ENCODE results near the gene PATJ. TPM values are rescaled to one million over a fixed set of nuclear protein-coding genes. Genes with fewer than 3 reads are reported as not detected.
"Not testable (repeated sequence)": the region's sequence is repeated elsewhere in the genome, so short reads cannot be mapped to it uniquely, and the experiment has no call there.

PATJ gene
- total RNA-seq, 1 experiment from 2014 or later, result 72.2 TPM

DNA sequence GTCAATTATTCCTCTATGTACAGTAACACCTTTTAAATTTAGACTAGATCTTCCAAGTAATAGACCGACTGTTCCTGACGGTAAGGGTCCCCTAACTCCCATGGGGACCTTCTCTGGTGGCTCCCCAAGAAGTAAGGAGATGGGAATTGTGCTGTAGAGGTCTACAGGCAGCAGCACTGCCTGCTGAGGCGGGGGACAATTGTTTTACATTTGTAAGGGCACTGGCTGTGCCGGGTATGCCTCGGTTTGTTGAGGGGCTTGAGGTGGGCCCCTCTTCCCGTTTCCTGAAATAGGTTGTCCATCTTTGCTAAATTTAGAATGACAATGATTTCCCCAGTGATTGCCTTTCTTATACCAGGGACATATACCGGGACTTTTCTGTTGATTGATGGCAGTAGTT lies 439.3 kb downstream of the PATJ start:
- H3K4me3 Mint-ChIP-seq (ENCODE audit: low read depth, unreplicated experiment), result no peak overlapping the region
- H3K36me3 Mint-ChIP-seq (ENCODE audit: insufficient read depth, unreplicated experiment), result peaks cover 5% of the 10 kb centered on the region
- H3K27me3 Mint-ChIP-seq (ENCODE audit: unreplicated experiment), result peaks cover 19% of the 10 kb centered on the region
- intact Hi-C loops (cut with micrococcal nuclease; ENCODE audit: unreplicated experiment), result no loop called here
- no peak for DNase-seq
- no peaks in the 10 kb centered on the region for H3K4me1 Mint-ChIP-seq (ENCODE audit: low read depth, unreplicated experiment)
- TF ChIP-seq, protein P1, sequence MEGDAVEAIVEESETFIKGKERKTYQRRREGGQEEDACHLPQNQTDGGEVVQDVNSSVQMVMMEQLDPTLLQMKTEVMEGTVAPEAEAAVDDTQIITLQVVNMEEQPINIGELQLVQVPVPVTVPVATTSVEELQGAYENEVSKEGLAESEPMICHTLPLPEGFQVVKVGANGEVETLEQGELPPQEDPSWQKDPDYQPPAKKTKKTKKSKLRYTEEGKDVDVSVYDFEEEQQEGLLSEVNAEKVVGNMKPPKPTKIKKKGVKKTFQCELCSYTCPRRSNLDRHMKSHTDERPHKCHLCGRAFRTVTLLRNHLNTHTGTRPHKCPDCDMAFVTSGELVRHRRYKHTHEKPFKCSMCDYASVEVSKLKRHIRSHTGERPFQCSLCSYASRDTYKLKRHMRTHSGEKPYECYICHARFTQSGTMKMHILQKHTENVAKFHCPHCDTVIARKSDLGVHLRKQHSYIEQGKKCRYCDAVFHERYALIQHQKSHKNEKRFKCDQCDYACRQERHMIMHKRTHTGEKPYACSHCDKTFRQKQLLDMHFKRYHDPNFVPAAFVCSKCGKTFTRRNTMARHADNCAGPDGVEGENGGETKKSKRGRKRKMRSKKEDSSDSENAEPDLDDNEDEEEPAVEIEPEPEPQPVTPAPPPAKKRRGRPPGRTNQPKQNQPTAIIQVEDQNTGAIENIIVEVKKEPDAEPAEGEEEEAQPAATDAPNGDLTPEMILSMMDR (IDR thresholded peaks at IDR 0.05; ENCODE audit: unreplicated experiment), result no peak
- no TSS peak for BruUV-seq (replicated peaks)
- no peaks in the 10 kb centered on the region for H3K9me3 Mint-ChIP-seq (ENCODE audit: low read depth, unreplicated experiment)
- CTCF ChIA-PET, result no interaction called here
- H3K27ac Mint-ChIP-seq (ENCODE audit: unreplicated experiment), result no peak overlapping the region

DNA sequence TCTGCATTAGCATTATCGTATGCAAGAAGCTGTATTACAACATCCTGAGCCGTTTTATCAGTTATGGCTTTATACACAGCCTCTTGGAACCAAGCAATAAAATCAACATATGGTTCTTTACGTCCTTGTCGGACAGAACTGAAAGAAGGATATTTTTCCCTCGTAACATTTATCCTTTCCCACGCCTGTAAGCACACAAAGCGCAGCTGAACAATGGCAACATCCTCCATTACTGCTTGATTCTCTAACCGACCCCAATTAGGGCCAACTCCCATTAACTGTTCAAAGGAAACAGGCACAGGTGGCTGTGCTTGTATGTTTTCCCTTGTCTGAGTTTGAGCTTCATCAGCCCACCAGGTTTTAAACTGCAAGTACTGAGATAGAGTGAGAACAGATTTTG lies 439.9 kb downstream of the PATJ start:
- H3K27ac Mint-ChIP-seq (ENCODE audit: unreplicated experiment); H3K36me3 Mint-ChIP-seq (ENCODE audit: insufficient read depth, unreplicated experiment); intact Hi-C loops (cut with micrococcal nuclease; ENCODE audit: unreplicated experiment); DNase-seq; H3K4me3 Mint-ChIP-seq (ENCODE audit: low read depth, unreplicated experiment); H3K4me1 Mint-ChIP-seq (ENCODE audit: low read depth, unreplicated experiment); H3K9me3 Mint-ChIP-seq (ENCODE audit: low read depth, unreplicated experiment); BruUV-seq (replicated peaks); CTCF ChIA-PET: not testable (repeated sequence)
- H3K27me3 Mint-ChIP-seq (ENCODE audit: unreplicated experiment), result peaks cover 19% of the 10 kb centered on the region

DNA sequence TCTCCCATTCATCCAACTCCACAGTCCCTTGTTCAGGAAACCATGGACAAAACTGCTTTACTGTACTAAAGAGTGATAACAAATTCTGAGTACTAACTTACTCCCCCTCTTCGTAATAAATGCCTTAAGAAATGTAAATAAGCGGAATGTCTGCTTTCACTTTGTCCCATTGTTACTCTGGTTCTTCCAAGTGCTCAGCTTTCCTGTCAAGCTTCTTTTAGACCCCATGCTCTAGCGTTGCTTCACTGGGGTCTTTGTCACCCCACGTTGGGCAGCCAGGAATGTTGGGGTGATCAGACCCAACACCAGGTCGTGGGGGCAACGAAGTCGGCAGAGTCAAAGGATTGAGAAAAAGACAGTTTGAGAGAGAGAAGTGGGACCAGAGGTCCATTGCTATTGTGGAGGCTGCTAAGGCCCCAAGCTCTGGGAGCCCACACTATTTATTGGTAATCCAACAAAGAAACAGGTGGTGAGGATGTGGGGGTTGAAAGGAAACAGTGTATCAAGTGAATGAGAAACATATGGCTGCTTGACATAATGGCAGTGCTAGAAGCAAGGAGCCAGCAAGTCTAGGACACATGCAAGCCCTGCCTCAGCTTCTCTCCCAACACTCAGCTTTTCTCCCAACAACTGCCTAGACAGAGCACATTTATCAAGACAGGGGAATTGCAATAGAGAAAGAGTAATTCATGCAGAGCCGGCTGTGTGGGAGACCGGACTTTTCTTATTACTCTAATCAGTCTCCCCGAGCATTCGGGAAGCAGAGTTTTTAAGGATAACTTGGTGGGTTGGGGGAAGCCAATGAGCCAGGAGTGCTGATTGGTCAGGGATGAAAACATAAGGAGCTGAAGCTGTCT lies 441.1 kb downstream of the PATJ start:
- H3K36me3 Mint-ChIP-seq (ENCODE audit: insufficient read depth, unreplicated experiment); H3K9me3 Mint-ChIP-seq (ENCODE audit: low read depth, unreplicated experiment); BruUV-seq (replicated peaks); intact Hi-C loops (cut with micrococcal nuclease; ENCODE audit: unreplicated experiment); H3K4me3 Mint-ChIP-seq (ENCODE audit: low read depth, unreplicated experiment); CTCF ChIA-PET; H3K27ac Mint-ChIP-seq (ENCODE audit: unreplicated experiment); H3K4me1 Mint-ChIP-seq (ENCODE audit: low read depth, unreplicated experiment); DNase-seq: not testable (repeated sequence)
- peaks cover 19% of the 10 kb centered on the region for H3K27me3 Mint-ChIP-seq (ENCODE audit: unreplicated experiment)

DNA sequence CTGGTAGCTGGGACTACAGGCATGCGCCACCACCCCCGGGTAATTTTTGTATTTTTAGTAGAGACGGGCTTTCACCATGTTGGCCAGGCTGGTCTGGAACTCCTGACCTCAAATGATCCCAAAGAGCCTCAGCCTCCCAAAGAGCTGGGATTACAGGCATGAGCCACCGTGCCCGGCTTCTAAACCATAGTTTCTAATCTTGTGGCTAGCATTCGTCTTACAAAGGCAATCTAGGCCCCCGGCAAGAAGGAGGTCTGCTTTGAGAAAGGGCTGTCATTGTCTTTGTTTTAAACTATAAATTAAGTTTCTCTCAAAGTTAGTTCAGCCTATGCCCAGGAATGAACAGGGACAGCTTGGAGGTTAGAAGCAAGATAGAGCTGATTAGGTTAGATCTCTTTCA lies 442.1 kb downstream of the PATJ start:
- DNase-seq, result no peak
- no TSS peak for BruUV-seq (replicated peaks)
- intact Hi-C loops (cut with micrococcal nuclease; ENCODE audit: unreplicated experiment), result no loop called here
- Mint-ChIP-seq H3K4me1 (ENCODE audit: low read depth, unreplicated experiment) (no peaks in the 10 kb centered on the region), H3K27ac (ENCODE audit: unreplicated experiment) (no peak overlapping the region), H3K4me3 (ENCODE audit: low read depth, unreplicated experiment) (no peak overlapping the region), H3K9me3 (ENCODE audit: low read depth, unreplicated experiment) (no peaks in the 10 kb centered on the region), H3K27me3 (ENCODE audit: unreplicated experiment) (peaks cover 19% of the 10 kb centered on the region), H3K36me3 (ENCODE audit: insufficient read depth, unreplicated experiment) (peaks cover 5% of the 10 kb centered on the region)
- CTCF ChIA-PET, result interaction anchor here (0.7 to 1.3 kb wide), 2 partner anchors 8 to 387 kb away, joined by 3 read pairs; no protein-coding TSS in a partner anchor
- TF ChIP-seq, protein P1 (IDR thresholded peaks at IDR 0.05; ENCODE audit: unreplicated experiment), result no peak

DNA sequence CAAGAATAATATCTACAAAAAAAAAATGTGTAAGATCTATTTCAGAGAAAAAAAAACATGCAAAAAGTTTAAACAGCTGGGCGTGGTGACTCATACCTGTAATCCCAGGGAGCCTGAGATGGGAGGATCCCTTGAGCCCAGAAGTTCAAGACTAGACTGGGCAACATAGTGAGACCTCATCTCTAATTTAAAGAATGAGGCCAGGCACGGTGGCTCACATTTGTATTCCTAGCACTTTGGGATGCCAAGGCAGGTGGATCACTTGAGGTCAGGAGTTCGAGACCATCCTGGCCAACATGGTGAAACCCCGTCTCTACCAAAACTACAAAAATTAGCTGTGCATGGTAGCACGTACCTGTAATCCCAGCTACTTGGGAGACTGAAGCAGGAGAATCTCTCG lies 443.0 kb downstream of the PATJ start:
- H3K27me3 Mint-ChIP-seq (ENCODE audit: unreplicated experiment), result peaks cover 19% of the 10 kb centered on the region
- H3K9me3 Mint-ChIP-seq (ENCODE audit: low read depth, unreplicated experiment); H3K4me3 Mint-ChIP-seq (ENCODE audit: low read depth, unreplicated experiment); DNase-seq; H3K27ac Mint-ChIP-seq (ENCODE audit: unreplicated experiment); H3K36me3 Mint-ChIP-seq (ENCODE audit: insufficient read depth, unreplicated experiment); BruUV-seq (replicated peaks); H3K4me1 Mint-ChIP-seq (ENCODE audit: low read depth, unreplicated experiment); intact Hi-C loops (cut with micrococcal nuclease; ENCODE audit: unreplicated experiment): not testable (repeated sequence)
- CTCF ChIA-PET, result interaction anchor here (1.3 kb wide), 1 partner anchor 9 kb away, joined by 3 read pairs; no protein-coding TSS in a partner anchor

DNA sequence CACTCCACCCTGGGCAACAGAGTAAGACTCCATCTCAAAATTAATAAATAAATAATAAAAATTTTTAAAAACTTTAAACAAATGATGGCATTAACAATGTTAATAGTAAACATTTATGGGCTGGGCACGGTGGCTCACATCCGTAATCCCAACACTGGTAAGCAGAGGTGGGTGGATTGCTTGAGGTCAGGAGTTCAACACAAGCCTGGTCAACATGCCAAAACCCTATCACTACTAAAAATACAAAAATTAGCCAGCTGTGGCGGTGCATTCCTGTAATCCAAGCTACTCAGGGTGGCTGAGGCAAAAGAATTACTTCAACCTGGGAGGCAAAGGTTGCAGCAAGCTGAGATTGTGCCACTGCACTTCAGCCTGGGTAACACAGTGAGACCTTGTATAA lies 443.4 kb downstream of the PATJ start:
- Mint-ChIP-seq H3K27me3 (ENCODE audit: unreplicated experiment) (peaks cover 19% of the 10 kb centered on the region), H3K4me1 (ENCODE audit: low read depth, unreplicated experiment) (no peaks in the 10 kb centered on the region), H3K9me3 (ENCODE audit: low read depth, unreplicated experiment) (no peaks in the 10 kb centered on the region), H3K4me3 (ENCODE audit: low read depth, unreplicated experiment) (no peak overlapping the region), H3K27ac (ENCODE audit: unreplicated experiment) (no peak overlapping the region), H3K36me3 (ENCODE audit: insufficient read depth, unreplicated experiment) (peaks cover 3% of the 10 kb centered on the region)
- intact Hi-C loops (cut with micrococcal nuclease; ENCODE audit: unreplicated experiment), result no loop called here
- CTCF ChIA-PET, result no interaction called here
- no TSS peak for BruUV-seq (replicated peaks)
- TF ChIP-seq, protein P1 (IDR thresholded peaks at IDR 0.05; ENCODE audit: unreplicated experiment), result no peak
- no peak for DNase-seq

Data from Calu3 (cell line).